Measurements from ENCODE around the gene SNU13.
"Not testable (repeated sequence)": the region's sequence is repeated elsewhere in the genome, so short reads cannot be mapped to it uniquely, and the experiment has no call there.

The SNU13 gene

GRCh38 chr22:41641854-41642253, 46.8 kb downstream of the SNU13 start:
- H3K4me3 ChIP-seq (ENCODE audit: low read length): no peak overlapping the region
- no peak for DNase-seq (ENCODE audit: low read depth)
- TF ChIP-seq, protein P1, sequence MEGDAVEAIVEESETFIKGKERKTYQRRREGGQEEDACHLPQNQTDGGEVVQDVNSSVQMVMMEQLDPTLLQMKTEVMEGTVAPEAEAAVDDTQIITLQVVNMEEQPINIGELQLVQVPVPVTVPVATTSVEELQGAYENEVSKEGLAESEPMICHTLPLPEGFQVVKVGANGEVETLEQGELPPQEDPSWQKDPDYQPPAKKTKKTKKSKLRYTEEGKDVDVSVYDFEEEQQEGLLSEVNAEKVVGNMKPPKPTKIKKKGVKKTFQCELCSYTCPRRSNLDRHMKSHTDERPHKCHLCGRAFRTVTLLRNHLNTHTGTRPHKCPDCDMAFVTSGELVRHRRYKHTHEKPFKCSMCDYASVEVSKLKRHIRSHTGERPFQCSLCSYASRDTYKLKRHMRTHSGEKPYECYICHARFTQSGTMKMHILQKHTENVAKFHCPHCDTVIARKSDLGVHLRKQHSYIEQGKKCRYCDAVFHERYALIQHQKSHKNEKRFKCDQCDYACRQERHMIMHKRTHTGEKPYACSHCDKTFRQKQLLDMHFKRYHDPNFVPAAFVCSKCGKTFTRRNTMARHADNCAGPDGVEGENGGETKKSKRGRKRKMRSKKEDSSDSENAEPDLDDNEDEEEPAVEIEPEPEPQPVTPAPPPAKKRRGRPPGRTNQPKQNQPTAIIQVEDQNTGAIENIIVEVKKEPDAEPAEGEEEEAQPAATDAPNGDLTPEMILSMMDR (conservative IDR thresholded peaks at IDR 0.05; ENCODE audit: low read depth, low read length): no peak

DNA sequence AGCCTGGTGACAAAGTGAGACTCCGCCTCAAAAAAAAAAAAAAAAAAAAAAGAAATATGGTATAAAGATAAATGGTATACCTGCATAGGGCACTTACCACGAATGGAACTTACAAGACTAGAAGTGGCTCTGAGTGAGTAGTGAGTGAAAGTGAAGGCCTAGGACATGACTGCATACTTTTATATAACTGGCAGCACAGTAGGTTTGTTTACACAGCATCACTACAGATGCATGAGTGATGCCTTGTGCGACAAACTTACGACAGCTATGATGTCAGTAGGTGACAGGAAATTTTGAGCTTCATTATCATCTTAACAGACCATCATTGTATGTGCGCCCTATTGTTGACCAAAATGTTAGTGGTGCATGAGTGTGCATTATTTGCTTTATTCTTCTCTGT, 49.9 kb downstream of the SNU13 start:
- DNase-seq (ENCODE audit: low read depth): no peak
- H3K4me3 ChIP-seq (ENCODE audit: low read length): no peak overlapping the region
- TF ChIP-seq, protein P1 (conservative IDR thresholded peaks at IDR 0.05; ENCODE audit: low read depth, low read length): no peak

- no peak for DNase-seq (ENCODE audit: low read depth)
- TF ChIP-seq, protein P1 (conservative IDR thresholded peaks at IDR 0.05; ENCODE audit: low read depth, low read length): no peak
- H3K4me3 ChIP-seq (ENCODE audit: low read length): no peak overlapping the region
Observed at GRCh38 chr22:41638124-41638523, 50.5 kb downstream of the SNU13 start.

- DNase-seq (ENCODE audit: low read depth); H3K4me3 ChIP-seq (ENCODE audit: low read length): not testable (repeated sequence)
Observed at GRCh38 chr22:41637623-41638022, 51.0 kb downstream of the SNU13 start.

GRCh38 chr22:41636467-41636866, 52.2 kb downstream of the SNU13 start:
- DNase-seq (ENCODE audit: low read depth): no peak
- H3K4me3 ChIP-seq (ENCODE audit: low read length): no peak overlapping the region
- TF ChIP-seq, protein P1 (conservative IDR thresholded peaks at IDR 0.05; ENCODE audit: low read depth, low read length): no peak

- DNase-seq (ENCODE audit: low read depth); H3K4me3 ChIP-seq (ENCODE audit: low read length): not testable (repeated sequence)
Observed at GRCh38 chr22:41634610-41635009, 54.1 kb downstream of the SNU13 start.

- H3K4me3 ChIP-seq (ENCODE audit: low read length); DNase-seq (ENCODE audit: low read depth): not testable (repeated sequence)
Observed at GRCh38 chr22:41631615-41632014, 57.1 kb downstream of the SNU13 start.

GRCh38 chr22:41631115-41631514, 57.6 kb downstream of the SNU13 start:
- not testable (repeated sequence) for DNase-seq (ENCODE audit: low read depth); H3K4me3 ChIP-seq (ENCODE audit: low read length)

DNA sequence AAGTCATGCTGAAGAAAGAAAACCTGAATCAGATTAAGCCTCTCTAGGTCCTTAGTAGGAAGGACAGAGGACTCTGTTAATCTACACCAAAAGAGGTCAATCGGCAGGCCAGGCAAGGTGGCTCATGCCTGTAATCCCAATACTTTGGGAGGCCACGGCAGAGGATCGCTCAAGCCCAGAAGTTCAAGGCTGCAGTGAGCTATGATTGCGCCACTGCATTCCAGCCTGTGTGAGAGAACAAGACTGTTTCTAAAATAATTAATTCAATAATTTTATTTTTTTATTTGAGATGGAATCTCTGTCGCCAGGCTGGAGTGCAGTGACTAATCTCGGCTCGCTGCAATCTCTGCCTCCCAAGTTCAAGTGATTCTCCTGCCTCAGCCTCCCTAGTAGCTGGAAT, 63.1 kb downstream of the SNU13 start:
- no peak for DNase-seq (ENCODE audit: low read depth)
- H3K4me3 ChIP-seq (ENCODE audit: low read length): no peak overlapping the region
- TF ChIP-seq, protein P1 (conservative IDR thresholded peaks at IDR 0.05; ENCODE audit: low read depth, low read length): no peak
